Peyer's patch (tissue), 4 donors: ENCODE measurements around the gene P2RY8.

Experiments used
- POLR2A ChIP-seq, 2 donors: fragments of 450-650 bp; IDR thresholded peaks; one replicate each; pipeline ENCODE4 v1.5.1; 2017; ENCODE audit warnings: antibody characterized with exemption in 2 of 2, mild to moderate bottlenecking in 2 of 2, moderate library complexity in 2 of 2
- TF ChIP-seq, protein P1 (sequence below), 6 experiments: fragments of 450-650 bp in 4 of 6; fragments of 200-600 bp in 2 of 6; sonication (generic) in 1 of 6; IDR thresholded peaks; one replicate each; pipeline ENCODE4 v1.5.1; 2017 to 2019; ENCODE audit warnings: antibody characterized with exemption in 6 of 6, mild to moderate bottlenecking in 3 of 6, moderate library complexity in 1 of 6

DNA sequence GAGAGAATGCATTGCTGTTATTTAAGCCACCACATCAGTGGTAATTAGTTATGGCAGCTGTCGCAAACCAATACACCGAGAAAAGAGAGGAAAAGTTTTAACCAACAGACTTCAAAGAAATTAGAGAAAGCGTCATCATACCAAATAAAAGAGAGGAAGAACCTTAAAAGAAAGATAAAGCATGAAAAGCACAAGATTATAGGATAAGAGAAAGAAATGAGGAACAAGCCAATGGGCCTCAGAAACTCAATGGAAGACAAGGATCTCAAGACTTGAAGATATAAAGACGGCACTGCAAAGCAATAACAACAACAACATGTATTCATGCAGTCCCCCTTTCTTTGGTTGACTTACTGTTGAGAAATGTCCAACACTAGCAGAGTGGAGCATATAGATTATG is 61.5 kb downstream of the P2RY8 start:
- TF ChIP-seq, protein P1, sequence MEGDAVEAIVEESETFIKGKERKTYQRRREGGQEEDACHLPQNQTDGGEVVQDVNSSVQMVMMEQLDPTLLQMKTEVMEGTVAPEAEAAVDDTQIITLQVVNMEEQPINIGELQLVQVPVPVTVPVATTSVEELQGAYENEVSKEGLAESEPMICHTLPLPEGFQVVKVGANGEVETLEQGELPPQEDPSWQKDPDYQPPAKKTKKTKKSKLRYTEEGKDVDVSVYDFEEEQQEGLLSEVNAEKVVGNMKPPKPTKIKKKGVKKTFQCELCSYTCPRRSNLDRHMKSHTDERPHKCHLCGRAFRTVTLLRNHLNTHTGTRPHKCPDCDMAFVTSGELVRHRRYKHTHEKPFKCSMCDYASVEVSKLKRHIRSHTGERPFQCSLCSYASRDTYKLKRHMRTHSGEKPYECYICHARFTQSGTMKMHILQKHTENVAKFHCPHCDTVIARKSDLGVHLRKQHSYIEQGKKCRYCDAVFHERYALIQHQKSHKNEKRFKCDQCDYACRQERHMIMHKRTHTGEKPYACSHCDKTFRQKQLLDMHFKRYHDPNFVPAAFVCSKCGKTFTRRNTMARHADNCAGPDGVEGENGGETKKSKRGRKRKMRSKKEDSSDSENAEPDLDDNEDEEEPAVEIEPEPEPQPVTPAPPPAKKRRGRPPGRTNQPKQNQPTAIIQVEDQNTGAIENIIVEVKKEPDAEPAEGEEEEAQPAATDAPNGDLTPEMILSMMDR (IDR thresholded peaks at IDR 0.05): no peak
- no peak for TF ChIP-seq POLR2A (IDR thresholded peaks at IDR 0.05)
